Activated T-cell treated with anti-CD3 and anti-CD28 coated beads, Interleukin-2, amount 50 U/mL, for 4 hours (primary cell): ENCODE results near the gene ALDH1A3. TPM values are rescaled to one million over a fixed set of nuclear protein-coding genes. Genes with fewer than 3 reads are reported as not detected.
A peak's percentile ranks its signal among the peaks of the same experiment; 100 is the strongest.

Experiments
- ATAC-seq, 2 donors: fragments of 200-7000 bp; cut with Tn5 transposase; one replicate each; pipeline ENCODE4 v1.10.0; 2021
- DNase-seq: peaks from one replicate; pipeline ENCODE4 v3.0.0-alpha.2; 2020
- H3K27me3 Mint-ChIP-seq: one replicate; pipeline ENCODE4 v1.8.0; 2021; ENCODE audit warnings: low read depth, mixed read lengths
- H3K36me3 Mint-ChIP-seq: one replicate; pipeline ENCODE4 v1.8.0; 2022; ENCODE audit warnings: mixed read lengths; ENCODE audit not compliant: insufficient read depth
- H3K4me1 Mint-ChIP-seq: one replicate; pipeline ENCODE4 v1.8.0; 2021; ENCODE audit warnings: low read depth, mixed read lengths
- H3K4me3 Mint-ChIP-seq: one replicate; pipeline ENCODE4 v1.8.0; 2021; ENCODE audit warnings: mild to moderate bottlenecking, moderate library complexity, mixed read lengths
- H3K9me3 Mint-ChIP-seq: one replicate; pipeline ENCODE4 v1.8.0; 2021; ENCODE audit warnings: mixed read lengths
- total RNA-seq, 3 donors: library from RNA; stranded (reverse); gene quantifications; one replicate each; pipeline ENCODE4 v1.2.1, GENCODE V29; 2021

The ALDH1A3 gene
- total RNA-seq, 3 donors from 2014 or later: 0.24 to 0.47 (median 0.40) TPM

GRCh38 chr15:100913961-100914360 lies 34.3 kb downstream of the ALDH1A3 start:
- DNase-seq (no peak), ATAC-seq (no peak)
- Mint-ChIP-seq H3K4me1 (peaks cover 2% of the 10 kb centered on the region), H3K27me3 (peaks cover 48% of the 10 kb centered on the region), H3K9me3 (no peaks in the 10 kb centered on the region), H3K36me3 (no peaks in the 10 kb centered on the region), H3K4me3 (no peak overlapping the region)

GRCh38 chr15:100914876-100915275 lies 35.2 kb downstream of the ALDH1A3 start:
- DNase-seq (no peak), ATAC-seq (no peak)
- H3K4me1 Mint-ChIP-seq: peaks cover 2% of the 10 kb centered on the region
- H3K27me3 Mint-ChIP-seq: peaks cover 50% of the 10 kb centered on the region
- no peak overlapping the region for H3K4me3 Mint-ChIP-seq
- H3K36me3 Mint-ChIP-seq: no peaks in the 10 kb centered on the region
- no peaks in the 10 kb centered on the region for H3K9me3 Mint-ChIP-seq

DNA sequence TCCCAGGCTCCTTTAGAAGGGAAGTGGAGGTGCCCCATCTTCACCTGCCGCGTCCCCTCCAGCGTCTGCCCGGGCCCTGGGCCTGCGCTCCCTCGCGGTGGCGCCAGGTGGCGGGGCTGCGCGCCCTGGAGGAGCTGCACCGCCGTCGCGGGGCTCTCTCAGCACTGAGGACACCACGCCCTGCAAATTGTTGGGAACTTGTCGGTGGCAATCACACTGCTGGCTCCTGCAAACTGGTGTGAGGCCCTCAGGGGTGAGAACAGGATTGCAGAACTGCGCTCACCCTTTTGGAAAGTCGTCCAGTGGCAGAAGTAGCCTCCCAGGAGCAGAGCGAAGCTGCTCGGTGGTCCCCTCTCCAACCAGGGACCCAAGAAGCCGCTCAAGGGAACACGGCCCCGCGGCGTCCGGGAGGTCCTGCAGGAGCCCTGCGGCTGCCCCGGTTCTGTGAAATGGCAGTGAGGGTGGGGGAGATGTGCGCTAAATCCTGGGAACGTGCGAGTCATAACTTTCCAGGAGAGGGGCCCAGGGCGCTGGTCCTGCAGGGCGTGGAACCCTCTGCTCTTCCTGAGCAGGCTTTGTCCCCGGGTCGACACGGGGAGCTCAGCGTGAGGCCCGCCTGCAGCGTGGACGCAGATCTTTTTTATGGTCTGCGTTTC lies 38.5 kb downstream of the ALDH1A3 start:
- ATAC-seq (peak; percentile 91 to 92), DNase-seq (peak; percentile 48)
- Mint-ChIP-seq H3K36me3 (no peaks in the 10 kb centered on the region), H3K27me3 (peaks cover 68% of the 10 kb centered on the region), H3K4me1 (peaks cover 7% of the 10 kb centered on the region), H3K4me3 (peak overlapping the region; percentile 64), H3K9me3 (no peaks in the 10 kb centered on the region)

DNA sequence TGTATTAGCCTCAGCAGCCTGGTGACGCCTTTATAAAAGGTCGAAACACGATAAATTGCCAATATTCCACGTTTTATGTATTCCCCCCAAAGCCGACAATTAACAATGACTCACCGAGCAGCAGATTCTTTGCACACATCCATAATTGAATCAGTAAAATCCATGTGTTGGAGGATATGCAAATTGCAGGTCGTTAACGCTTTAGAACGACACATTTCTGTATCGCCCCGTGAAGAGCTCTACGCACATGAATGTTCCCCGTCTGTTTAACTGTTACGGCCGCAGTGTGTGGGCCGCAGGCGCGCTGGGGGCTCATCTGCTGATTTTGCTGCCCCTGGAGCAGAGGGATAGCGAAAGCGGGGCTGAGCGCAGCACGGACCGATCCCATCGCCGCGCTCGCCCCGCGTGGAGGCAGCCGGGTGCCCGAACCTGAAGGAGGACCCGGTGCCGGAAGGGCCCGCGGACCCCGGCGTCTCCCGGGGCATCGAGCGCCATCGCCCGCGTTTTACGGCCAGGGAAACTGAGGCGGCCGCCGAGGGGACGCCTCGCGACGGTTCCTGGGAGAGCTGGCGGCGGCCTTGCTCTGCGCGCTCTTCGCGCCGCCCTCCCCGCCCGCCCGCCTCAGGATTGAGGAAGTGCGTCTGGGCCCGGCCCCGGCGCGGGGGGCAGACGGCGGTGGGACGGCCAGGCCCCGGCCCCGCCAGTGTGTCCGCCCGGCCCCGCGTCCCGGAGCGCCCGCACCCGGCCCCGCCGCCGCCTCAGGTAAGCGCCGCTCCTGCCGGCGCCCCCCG lies 39.3 kb downstream of the ALDH1A3 start, which contains the start of gene LRRK1:
LRRK1 (plus strand) TSS at position 668 of the 791 bp plus-strand sequence. CDS start 5,276 bp downstream, outside the sequence.
- H3K9me3 Mint-ChIP-seq: no peaks in the 10 kb centered on the region
- no peaks in the 10 kb centered on the region for H3K36me3 Mint-ChIP-seq
- peaks cover 65% of the 10 kb centered on the region for H3K27me3 Mint-ChIP-seq
- DNase-seq (no peak), ATAC-seq (peak; percentile 25 to 42)
- H3K4me3 Mint-ChIP-seq: peak within 1 kb of the TSS; percentile 69
- peaks cover 7% of the 10 kb centered on the region for H3K4me1 Mint-ChIP-seq

DNA sequence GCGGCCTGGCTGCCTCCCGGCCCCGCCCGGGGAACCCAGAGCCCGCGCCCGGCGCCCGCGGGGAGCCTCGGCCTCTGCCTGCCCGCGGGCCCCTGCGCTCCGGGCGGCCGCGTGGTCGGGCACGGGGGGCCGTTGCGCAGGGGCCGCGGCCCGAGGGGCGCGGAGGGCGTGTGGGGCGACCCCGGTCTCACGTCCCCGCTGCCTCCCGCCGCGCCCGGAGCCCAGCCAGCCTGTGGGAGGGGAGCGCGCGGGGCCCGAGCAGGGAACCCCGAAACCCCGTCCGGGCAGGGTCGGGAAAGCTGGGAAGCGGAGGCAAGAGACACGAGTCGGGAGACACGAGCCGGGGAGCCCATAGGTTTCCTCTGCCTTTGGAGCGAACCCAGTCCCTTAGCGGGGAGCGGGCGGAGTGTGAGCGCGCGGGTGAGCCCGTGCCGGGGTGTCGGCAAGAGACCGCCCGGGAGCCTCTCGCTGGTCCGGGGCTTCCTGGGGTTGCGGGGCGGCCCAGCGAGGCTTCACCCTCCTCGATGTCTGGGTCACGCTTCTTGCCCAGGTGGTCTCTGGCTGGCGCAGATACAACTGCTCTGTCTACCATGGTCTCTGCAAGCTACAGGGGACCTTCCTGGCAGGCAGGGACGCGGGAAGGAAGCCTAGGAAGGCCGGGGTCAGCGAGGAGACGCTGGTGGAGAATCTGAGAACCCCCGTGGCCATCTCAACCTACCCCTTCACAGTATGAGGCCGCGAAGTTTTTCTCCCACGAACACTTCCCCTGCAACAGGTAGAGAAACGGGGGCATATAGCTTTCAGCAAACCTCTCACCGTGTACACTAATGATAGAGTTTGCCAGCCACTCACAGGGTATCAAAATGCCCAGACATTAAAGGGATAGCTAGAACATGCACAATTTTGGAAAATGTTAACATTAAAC lies 40.1 kb downstream of the ALDH1A3 start:
- Mint-ChIP-seq H3K27me3 (peaks cover 66% of the 10 kb centered on the region), H3K4me1 (peaks cover 7% of the 10 kb centered on the region), H3K4me3 (peak overlapping the region; percentile 69), H3K9me3 (no peaks in the 10 kb centered on the region), H3K36me3 (no peaks in the 10 kb centered on the region)
- DNase-seq (no peak), ATAC-seq (peak; percentile 56 to 57)

DNA sequence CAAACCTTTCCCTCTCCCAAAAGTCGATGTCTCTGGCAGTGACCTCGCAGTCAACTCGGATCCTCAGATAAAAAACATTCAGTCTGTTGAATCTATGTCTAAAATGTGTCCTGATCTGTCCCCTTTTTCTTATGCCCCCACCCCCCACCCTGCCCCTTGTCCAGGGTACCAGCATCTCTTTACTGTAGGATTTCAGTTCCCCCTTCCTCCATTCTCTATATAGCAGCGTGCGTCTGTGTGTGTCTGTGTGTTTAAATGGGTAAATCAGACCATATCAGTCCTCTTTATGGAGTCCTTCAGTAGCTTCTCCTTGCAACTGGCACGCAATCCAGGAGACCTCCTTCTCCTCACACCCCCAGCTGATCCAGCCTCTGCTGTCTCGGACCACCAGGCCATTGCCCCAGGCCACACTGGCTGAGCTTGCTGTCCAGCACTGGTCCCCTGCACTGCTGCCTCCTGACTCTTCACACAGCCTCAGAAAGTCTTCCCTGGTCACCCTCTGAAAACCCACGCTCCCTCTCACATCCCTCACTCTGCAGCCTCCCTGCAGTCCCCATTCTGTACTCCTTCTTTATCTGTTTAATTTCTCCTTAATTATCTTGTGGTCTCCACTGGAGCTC lies 41.0 kb downstream of the ALDH1A3 start:
- Mint-ChIP-seq H3K4me3 (peak overlapping the region; percentile 59), H3K9me3 (no peaks in the 10 kb centered on the region), H3K36me3 (no peaks in the 10 kb centered on the region), H3K27me3 (peaks cover 62% of the 10 kb centered on the region), H3K4me1 (peaks cover 7% of the 10 kb centered on the region)
- DNase-seq: no peak
- no peak for ATAC-seq

- Mint-ChIP-seq H3K4me1 (peaks cover 7% of the 10 kb centered on the region), H3K27me3 (peaks cover 52% of the 10 kb centered on the region), H3K36me3 (no peaks in the 10 kb centered on the region), H3K9me3 (no peaks in the 10 kb centered on the region), H3K4me3 (no peak overlapping the region)
- no peak for DNase-seq
- ATAC-seq: no peak
These were observed 42.8 kb downstream of the ALDH1A3 start for GRCh38 chr15:100922192-100923040.

- ATAC-seq: no peak
- Mint-ChIP-seq H3K4me3 (no peak overlapping the region), H3K4me1 (peaks cover 7% of the 10 kb centered on the region), H3K27me3 (peaks cover 49% of the 10 kb centered on the region), H3K36me3 (no peaks in the 10 kb centered on the region), H3K9me3 (no peaks in the 10 kb centered on the region)
- no peak for DNase-seq
These were observed 43.4 kb downstream of the ALDH1A3 start for GRCh38 chr15:100923076-100923475.

- Mint-ChIP-seq H3K27me3 (peaks cover 41% of the 10 kb centered on the region), H3K36me3 (no peaks in the 10 kb centered on the region), H3K4me1 (peaks cover 5% of the 10 kb centered on the region), H3K9me3 (no peaks in the 10 kb centered on the region), H3K4me3 (no peak overlapping the region)
- DNase-seq (no peak), ATAC-seq (no peak)
These were observed 44.3 kb downstream of the ALDH1A3 start for GRCh38 chr15:100923902-100924301.

GRCh38 chr15:100924436-100924835 lies 44.8 kb downstream of the ALDH1A3 start:
- peaks cover 5% of the 10 kb centered on the region for H3K4me1 Mint-ChIP-seq
- no peaks in the 10 kb centered on the region for H3K36me3 Mint-ChIP-seq
- DNase-seq: no peak
- H3K9me3 Mint-ChIP-seq: no peaks in the 10 kb centered on the region
- ATAC-seq: no peak
- H3K27me3 Mint-ChIP-seq: peaks cover 41% of the 10 kb centered on the region
- no peak overlapping the region for H3K4me3 Mint-ChIP-seq

GRCh38 chr15:100925480-100925879 lies 45.8 kb downstream of the ALDH1A3 start:
- no peaks in the 10 kb centered on the region for H3K36me3 Mint-ChIP-seq
- no peak overlapping the region for H3K4me3 Mint-ChIP-seq
- DNase-seq (no peak), ATAC-seq (no peak)
- no peaks in the 10 kb centered on the region for H3K9me3 Mint-ChIP-seq
- peaks cover 34% of the 10 kb centered on the region for H3K27me3 Mint-ChIP-seq
- H3K4me1 Mint-ChIP-seq: peaks cover 5% of the 10 kb centered on the region

GRCh38 chr15:100926258-100926657 lies 46.6 kb downstream of the ALDH1A3 start:
- Mint-ChIP-seq H3K4me3 (no peak overlapping the region), H3K27me3 (peaks cover 26% of the 10 kb centered on the region), H3K9me3 (no peaks in the 10 kb centered on the region), H3K4me1 (peaks cover 5% of the 10 kb centered on the region), H3K36me3 (no peaks in the 10 kb centered on the region)
- DNase-seq: no peak
- no peak for ATAC-seq
